Mucosa of descending colon (tissue), 3 donors: ENCODE results near the gene SEL1L3. TPM values are rescaled to one million over a fixed set of nuclear protein-coding genes. Genes with fewer than 3 reads are reported as not detected.

Experiments
- ATAC-seq: fragments of 200-7000 bp; cut with Tn5 transposase; one replicate; pipeline ENCODE4 v1.9.1; 2020; ENCODE audit warnings: mild to moderate bottlenecking, moderate library complexity
- DNase-seq, 3 donors: peaks; one replicate each; pipeline ENCODE4 v3.0.0-alpha.2; 2020
- H3K36me3 ChIP-seq: fragments of 200-600 bp; one replicate; pipeline ENCODE4 v1.8.0; 2021; ENCODE audit warnings: low read depth, mild to moderate bottlenecking
- H3K4me1 ChIP-seq: fragments of 200-600 bp; one replicate; pipeline ENCODE4 v1.8.0; 2021; ENCODE audit warnings: low read depth, mild to moderate bottlenecking
- H3K4me3 ChIP-seq: fragments of 200-600 bp; one replicate; pipeline ENCODE4 v1.8.0; 2021; ENCODE audit warnings: mild to moderate bottlenecking
- H3K9me3 ChIP-seq: fragments of 200-600 bp; one replicate; pipeline ENCODE4 v1.8.0; 2021; ENCODE audit warnings: mild to moderate bottlenecking
- intact Hi-C, 2 donors: fragments of 100-400 bp; cut with DNase I in 1 of 2; cut with micrococcal nuclease in 1 of 2; formaldehyde crosslinking; loops; one replicate each; pipeline versions ENCODE4 v1.11.0 to v1.11.1; 2022; cut with DNase I, micrococcal nuclease
- total RNA-seq, 3 donors: library from RNA; stranded (reverse); fragmentation: NEBNext Ultra II Directional in 2 of 3; extraction: Animal tissue kit (Norgen Biotek cat#: 25700) in 2 of 3; gene quantifications; one replicate each; pipeline versions ENCODE4 v1.2.1 to v1.2.4, GENCODE V29; 2021 to 2023
- TF ChIP-seq, protein P1 (sequence below): fragments of 200-600 bp; IDR thresholded peaks from one replicate; pipeline ENCODE4 v1.8.0; 2022; ENCODE audit warnings: antibody characterized with exemption, mild to moderate bottlenecking
- donor health status: DM: no; HTN: no; CAD: no; lungs with moderate emphysema.
- donor health status: DM: no; HTN: no; CAD: no.
- donor health status: DM: no; HTN: yes; CAD: no.

The SEL1L3 gene
- total RNA-seq, 3 donors from 2014 or later: 51.7 to 104 (median 98.3) TPM

- Histone ChIP-seq H3K4me3 (no peak overlapping the region), H3K4me1 (peaks cover 4% of the 10 kb centered on the region), H3K36me3 (no peaks in the 10 kb centered on the region), H3K9me3 (no peaks in the 10 kb centered on the region)
- TF ChIP-seq, protein P1, sequence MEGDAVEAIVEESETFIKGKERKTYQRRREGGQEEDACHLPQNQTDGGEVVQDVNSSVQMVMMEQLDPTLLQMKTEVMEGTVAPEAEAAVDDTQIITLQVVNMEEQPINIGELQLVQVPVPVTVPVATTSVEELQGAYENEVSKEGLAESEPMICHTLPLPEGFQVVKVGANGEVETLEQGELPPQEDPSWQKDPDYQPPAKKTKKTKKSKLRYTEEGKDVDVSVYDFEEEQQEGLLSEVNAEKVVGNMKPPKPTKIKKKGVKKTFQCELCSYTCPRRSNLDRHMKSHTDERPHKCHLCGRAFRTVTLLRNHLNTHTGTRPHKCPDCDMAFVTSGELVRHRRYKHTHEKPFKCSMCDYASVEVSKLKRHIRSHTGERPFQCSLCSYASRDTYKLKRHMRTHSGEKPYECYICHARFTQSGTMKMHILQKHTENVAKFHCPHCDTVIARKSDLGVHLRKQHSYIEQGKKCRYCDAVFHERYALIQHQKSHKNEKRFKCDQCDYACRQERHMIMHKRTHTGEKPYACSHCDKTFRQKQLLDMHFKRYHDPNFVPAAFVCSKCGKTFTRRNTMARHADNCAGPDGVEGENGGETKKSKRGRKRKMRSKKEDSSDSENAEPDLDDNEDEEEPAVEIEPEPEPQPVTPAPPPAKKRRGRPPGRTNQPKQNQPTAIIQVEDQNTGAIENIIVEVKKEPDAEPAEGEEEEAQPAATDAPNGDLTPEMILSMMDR: no peak
- intact Hi-C loops: no loop called here
- ATAC-seq (no peak), DNase-seq (no peak)
Observed at GRCh38 chr4:25838526-25838925, 24.3 kb downstream of the SEL1L3 start.

DNA sequence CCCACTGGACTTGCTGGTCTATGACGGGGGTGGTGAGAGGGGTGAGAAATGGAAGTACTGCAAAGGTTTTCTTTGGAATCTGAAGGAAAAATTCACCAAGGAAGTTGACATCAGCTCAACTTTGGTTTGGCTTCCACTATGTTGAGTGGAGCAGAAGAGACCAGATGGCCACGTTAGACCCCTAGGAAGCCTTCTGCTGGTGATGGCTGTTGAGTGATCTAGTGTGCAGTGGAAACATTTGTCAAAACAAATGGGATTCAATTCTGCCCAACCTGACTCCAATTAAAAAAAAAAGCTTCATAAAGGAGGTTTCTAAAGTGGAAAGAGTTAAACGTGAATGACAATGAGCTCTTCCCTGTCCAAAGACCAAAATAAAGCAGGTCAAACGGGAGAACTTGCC, 25.7 kb downstream of the SEL1L3 start:
- no peak for DNase-seq
- ATAC-seq: no peak
- Histone ChIP-seq H3K4me3 (no peak overlapping the region), H3K9me3 (no peaks in the 10 kb centered on the region), H3K4me1 (no peaks in the 10 kb centered on the region), H3K36me3 (no peaks in the 10 kb centered on the region)
- TF ChIP-seq, protein P1: no peak
- intact Hi-C loops: no loop called here

DNA sequence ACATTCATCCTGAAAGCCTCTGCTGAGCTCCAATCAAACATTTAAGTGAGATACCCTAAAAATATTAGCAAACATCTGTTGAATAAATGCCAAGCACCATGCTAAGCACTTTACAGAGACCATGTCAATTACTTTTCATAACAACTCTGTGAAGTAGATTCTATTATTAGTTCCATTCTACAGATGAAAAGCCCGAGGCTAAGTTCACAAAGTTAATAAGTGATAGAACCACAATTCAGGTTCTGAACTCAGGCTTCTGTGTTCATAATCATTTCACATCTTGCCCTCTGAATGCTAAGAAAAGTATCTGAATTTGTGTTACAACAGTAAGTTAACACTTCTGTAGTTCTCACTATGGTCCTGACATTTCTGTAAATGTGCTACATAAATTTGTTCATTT, 27.4 kb downstream of the SEL1L3 start:
- intact Hi-C loops: no loop called here

GRCh38 chr4:25834411-25835107, 28.2 kb downstream of the SEL1L3 start:
- DNase-seq: peak in 1 of 3 donors; percentile 38
- Histone ChIP-seq H3K4me1 (no peaks in the 10 kb centered on the region), H3K9me3 (no peaks in the 10 kb centered on the region), H3K4me3 (no peak overlapping the region), H3K36me3 (no peaks in the 10 kb centered on the region)
- peak; percentile 96 for ATAC-seq
- intact Hi-C loops: no loop called here
- TF ChIP-seq, protein P1: no peak

More for the DNA sequence above, 27.4 kb downstream of the SEL1L3 start:
- no peak overlapping the region for H3K4me3 ChIP-seq
- H3K4me1 ChIP-seq: no peaks in the 10 kb centered on the region
- ATAC-seq: no peak
- TF ChIP-seq, protein P1: no peak
- no peak for DNase-seq
- no peaks in the 10 kb centered on the region for H3K36me3 ChIP-seq
- no peaks in the 10 kb centered on the region for H3K9me3 ChIP-seq

DNA sequence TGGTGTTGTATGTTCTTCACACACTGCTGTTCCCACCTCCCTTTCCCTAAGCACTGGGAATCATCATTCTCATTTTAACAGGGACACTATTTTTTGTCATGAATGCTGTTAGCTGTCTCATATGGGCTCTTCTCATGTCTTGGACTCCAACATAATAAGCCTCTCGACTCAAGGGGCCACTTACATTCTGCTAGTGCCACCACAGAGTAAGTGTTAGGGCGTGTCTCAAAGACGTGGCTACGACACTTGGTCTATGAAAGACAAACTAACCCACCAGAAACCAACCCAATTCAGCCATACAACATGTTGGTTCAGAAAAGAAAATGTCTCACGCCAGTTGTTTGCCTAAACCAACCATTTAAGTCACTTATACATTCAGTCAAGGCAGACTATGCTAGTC, 32.2 kb downstream of the SEL1L3 start:
- H3K36me3 ChIP-seq: no peaks in the 10 kb centered on the region
- ATAC-seq: no peak

More for the DNA sequence above, 32.2 kb downstream of the SEL1L3 start:
- DNase-seq: no peak
- TF ChIP-seq, protein P1: no peak
- no peak overlapping the region for H3K4me3 ChIP-seq
- H3K9me3 ChIP-seq: no peaks in the 10 kb centered on the region
- H3K4me1 ChIP-seq: no peaks in the 10 kb centered on the region
- intact Hi-C loops: no loop called here
